Fibroblast of upper back skin (primary cell): ENCODE data around the gene CDC14B.
"Not testable (repeated sequence)": the region's sequence is repeated elsewhere in the genome, so short reads cannot be mapped to it uniquely, and the experiment has no call there.

ENCODE experiments used
- DNase-seq: peaks from one replicate; pipeline ENCODE4 v3.0.0-alpha.2; 2013

The CDC14B gene

GRCh38 chr9:96621618-96622017 lies 2.0 kb upstream of the CDC14B start:
- no peak for DNase-seq

DNA sequence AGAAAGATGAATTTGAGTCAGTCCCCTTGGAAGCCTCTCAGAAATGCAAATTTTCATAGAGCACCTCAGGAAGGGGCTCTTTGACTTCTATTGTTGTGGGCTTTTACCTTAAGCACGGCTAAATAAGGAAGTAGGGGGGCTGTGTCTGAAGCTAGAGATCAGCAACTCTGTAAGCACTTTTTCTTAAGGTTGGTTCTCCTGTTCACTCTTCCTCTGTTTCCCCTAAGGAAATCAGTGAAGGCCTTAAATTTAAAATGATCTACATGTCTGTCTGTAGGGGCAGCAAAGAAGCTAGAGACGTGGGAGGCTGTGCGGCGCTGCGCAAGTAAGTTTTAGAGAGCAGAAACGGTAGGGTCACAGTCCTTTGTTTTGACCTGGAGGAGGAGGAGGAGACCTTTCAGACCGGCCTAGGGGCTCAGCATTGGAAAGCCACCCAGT lies 1.2 kb upstream of the CDC14B start:
- no peak for DNase-seq

- DNase-seq, result no peak
These were observed 505 bp upstream of the CDC14B start for GRCh38 chr9:96620181-96620514.

DNA sequence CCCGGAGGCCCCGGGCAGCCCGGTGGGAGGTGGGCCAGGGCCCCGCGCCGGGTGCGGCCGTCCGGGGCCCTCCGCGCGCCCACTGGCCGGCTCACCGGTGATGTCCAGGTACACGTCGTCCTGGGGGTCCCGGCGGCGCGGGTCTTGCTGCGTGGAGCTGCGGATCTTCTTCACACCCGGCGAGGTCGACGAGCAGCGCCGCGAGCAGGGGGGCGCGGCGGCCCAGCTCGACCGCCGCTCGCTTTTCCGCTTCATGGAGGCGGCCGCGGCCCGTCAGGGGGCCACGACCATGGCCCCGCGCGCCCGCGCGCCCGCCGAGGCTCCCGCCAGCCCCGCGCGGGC lies 548 bp downstream of the CDC14B start:
- DNase-seq, result no peak

DNA sequence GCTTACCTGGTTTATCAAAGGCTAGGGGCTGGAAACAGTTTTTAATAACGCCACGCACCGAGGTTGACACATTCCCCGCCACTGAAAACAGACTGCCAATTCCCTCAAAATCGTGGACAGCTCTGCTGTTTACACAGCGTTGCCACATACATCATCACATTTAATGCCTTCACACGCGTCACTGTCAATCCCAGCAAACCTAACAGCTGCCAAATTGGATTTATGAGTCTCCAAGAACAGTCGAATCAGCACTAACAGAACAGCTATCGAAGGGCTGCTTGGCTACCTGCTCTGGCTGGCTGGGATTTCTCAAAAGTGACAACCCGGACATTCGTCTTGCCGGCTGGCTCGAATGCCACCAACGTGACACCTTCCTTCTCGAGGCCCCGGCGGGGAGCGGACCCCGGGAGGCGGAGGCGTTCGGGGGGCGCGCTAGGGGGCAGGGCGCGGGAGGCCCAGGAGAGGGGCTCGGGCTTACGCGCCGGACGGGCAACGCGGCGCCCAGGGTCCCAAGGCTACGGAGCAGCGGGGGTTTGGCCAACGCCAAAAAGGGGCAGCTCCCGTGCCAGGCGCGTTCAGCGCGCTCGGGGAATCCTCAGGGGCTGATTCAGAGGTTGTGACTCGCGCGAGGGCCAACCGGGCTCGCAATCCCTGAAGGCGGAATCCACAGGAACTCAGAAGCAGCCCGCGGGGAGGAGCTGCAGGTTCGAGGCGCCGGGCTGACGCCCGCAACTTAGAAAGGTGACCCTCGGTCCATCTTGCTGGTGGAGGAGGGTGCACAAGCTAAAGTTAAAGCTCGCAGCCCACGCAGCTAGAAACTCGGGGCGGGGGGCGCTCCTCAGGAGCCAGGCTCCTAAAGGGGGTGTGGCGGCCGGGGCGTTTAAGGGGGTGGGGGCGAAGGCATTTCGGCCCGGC lies 1.2 kb downstream of the CDC14B start:
- DNase-seq, result peak; percentile 31

- DNase-seq, result no peak
These were observed 2.0 kb downstream of the CDC14B start for GRCh38 chr9:96617439-96618185.

- no peak for DNase-seq
These were observed 2.7 kb downstream of the CDC14B start for GRCh38 chr9:96616817-96617438.

DNA sequence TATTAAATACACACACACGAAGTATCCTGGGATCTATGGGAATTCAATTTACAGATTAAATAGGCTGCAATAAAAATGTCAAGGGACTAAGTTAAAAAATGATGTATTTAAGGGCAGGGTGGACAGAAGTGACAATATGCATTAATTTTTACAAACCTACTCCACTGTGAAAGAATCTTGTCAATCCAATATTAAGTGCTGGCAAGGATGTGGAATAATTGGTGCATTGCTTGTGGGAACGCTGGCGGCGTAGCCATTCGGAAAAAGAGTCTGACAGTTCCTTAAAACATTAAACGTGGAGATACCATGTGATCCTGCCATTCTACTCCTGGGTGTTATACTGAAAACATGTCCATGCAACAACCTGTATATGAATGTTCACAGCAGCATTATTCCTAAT lies 4.2 kb downstream of the CDC14B start:
- DNase-seq, result no peak

- DNase-seq, result not testable (repeated sequence)
These were observed 5.0 kb downstream of the CDC14B start for GRCh38 chr9:96614664-96615063.

DNA sequence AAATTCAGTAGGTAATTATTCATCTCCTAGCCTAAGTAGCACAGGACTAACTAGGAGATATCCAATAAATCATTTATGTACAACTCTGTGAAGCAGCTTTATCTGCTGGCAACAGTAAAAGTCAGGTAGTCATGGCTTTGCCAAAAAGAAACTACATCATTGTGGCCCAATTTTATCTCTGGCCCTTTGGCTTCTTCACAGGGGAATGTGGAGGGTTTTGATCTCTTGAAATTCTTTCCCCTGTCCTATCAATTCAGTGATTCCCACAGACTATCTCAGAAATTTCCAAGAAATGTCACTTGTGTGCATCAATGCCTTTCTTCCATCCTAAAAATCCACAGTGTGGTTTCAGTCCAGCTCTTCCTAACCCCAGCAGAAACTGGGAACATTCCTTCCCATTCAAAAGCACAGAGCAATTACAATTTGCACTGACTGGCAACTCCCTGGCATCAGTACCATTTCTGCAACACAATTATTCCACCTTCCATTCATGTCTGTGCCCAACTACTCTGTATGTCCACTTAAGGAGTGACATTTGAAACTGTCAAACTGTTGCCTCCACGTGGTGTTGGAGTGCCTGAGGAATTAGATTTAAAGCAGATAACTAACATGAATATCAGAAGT lies 6.6 kb downstream of the CDC14B start:
- no peak for DNase-seq

DNA sequence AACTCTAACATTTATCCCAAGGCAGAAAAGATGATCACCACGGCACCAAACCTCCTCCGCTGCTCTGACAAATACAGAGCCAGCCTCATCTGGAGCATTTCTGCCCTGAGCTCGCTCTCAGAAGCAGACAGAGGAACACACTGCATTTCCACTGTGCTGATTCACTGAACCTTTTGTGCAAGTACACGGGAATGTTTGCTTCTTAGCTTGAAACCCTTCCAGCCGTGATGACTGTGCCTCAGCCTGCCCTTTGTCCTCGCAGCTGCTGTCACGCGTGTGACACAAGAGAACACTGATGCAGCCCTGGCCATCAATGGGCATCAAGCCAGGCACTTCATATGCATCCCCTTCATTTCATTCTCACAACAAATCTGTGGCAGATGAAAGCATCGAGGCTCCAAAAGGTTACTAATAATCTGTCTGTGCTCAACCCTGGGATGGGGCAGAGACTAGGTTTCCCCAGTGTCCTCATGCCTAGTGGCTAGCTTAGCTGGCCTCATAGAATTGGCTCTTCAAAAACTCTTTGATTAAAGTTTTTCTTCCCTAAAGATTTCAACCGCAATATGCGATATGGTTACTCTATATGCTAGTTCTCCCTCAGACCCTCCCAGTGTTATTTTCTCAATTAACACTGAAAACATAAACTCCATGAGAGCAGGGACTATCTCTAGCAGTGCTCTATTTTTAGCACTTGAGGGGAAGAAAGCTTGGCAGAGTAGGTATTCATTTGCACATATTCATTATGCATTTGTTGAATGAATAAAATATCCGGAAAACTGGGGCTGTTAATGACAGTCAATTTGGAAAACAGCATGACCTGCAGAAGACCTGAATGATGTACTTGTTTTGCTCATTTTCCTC lies 7.3 kb downstream of the CDC14B start:
- peak; percentile 78 for DNase-seq

- DNase-seq, result no peak
These were observed 8.3 kb downstream of the CDC14B start for GRCh38 chr9:96611302-96611701.

DNA sequence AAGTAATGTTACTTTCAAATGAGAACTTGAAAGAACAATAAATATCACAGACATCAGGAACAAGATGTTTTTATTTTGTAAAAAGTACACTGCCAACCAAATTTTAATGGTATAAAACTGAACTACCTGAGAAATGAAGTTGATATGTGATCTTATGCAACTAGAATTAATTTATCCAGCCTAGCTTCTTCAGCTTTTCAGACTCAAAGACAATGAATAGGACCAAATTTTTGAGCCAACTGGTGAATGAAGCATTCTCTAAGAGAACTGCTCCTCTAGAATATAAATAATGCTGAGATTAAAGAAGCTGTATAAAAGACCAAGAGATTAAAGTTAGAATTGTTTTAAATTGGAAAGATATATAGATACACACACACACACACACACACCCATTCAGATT lies 9.9 kb downstream of the CDC14B start:
- DNase-seq, result no peak

GRCh38 chr9:96607971-96608370 lies 11.7 kb downstream of the CDC14B start:
- DNase-seq, result peak; percentile 16

DNA sequence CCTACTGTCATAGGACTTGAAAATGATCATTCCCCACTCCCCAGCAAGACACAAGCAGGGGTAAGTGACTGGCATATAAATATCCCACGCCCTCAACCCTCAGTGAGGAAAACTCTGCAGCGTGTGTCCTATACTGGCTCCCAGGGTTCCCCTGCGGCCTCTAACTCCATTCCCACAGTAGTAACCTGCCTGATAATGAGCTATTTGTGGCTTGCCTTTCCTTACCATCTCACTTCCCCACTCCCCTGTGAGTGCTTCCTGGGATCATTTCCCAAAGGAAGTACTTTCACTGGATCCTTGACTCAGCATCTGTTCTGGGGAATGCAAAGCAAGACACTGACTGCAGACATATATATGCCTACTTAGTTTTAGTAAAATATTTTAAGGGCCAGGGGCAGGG lies 14.3 kb downstream of the CDC14B start:
- DNase-seq, result peak; percentile 14

- no peak for DNase-seq
These were observed 15.7 kb downstream of the CDC14B start for GRCh38 chr9:96604004-96604319.

DNA sequence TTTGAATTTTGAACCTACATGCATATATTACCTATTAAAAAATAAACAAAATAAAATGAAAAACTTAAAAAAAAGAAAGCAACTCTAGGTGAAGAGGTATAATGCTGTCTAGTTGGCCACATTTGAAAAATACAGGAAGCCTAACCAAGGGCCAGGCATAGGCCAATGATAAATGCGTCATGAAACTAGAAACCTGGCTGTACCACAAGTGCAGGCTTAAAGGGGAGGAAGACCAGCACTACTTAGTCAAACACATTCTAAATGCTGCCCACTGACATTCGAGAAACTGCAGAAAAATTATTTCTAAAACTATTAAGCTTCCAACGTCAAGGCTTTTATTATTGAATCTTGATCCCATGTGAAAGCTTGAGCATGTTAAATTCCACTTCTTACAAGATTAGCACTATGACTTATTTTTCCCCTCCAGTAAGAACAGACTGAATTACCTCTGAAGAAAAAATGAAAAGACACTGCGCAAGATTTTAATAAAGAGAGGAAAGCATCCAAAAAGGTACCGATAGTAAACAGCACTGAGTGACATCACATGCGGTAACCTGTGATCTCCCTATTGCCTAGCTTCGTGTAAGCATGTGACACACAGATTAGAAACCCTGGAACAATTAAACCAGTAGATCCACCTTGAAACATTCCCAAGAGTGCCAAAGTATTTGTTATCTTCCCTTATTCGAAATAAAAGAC lies 16.2 kb downstream of the CDC14B start:
- no peak for DNase-seq

- DNase-seq, result peak; percentile 29
These were observed 20.3 kb downstream of the CDC14B start for GRCh38 chr9:96599298-96599697.

DNA sequence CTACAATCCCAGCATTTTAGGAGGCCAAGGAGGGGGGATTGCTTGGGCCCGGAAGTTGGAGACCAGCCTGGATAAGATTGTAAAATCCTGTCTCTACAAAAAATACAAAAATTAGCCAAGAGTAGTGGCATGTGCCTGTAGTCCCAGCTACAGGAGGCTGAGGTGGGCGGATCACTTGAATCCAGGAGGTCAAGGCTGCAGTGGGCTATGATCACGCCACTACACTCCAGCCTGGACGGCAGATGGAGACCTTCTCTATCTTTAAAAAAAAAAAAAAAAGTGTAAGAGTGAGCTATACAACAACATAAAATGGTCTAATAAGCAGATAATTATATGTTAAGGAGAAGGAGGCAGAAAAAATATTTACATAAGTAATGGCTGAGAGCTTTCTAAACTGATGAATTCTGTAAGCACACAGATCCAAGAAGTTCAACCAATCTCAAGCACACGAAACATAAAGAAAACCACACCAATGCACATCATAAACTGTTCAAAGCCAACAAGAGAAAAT lies 23.0 kb downstream of the CDC14B start:
- no peak for DNase-seq

- DNase-seq, result no peak
These were observed 32.0 kb downstream of the CDC14B start for GRCh38 chr9:96587338-96588315.
